Neural progenitor cell (in vitro differentiated cells): Measurements from ENCODE around the gene SCN1B. TPM values are rescaled to one million over a fixed set of nuclear protein-coding genes. Genes with fewer than 3 reads are reported as not detected.

ENCODE experiments used
- DNase-seq: peaks from one replicate; pipeline ENCODE4 v3.0.0-alpha.2; 2016; ENCODE audit warnings: low spot score
- H2AFZ ChIP-seq: fragments of 200-600 bp; sonication (generic); replicated peaks from 2 replicates; pipeline ENCODE4 v1.6.1; 2016; ENCODE audit warnings: antibody characterized with exemption
- H3F3A ChIP-seq: fragments of 200-600 bp; sonication (generic); 2 replicates; pipeline ENCODE4 v1.6.1; 2016; ENCODE audit warnings: antibody characterized with exemption, low read depth
- H3K27ac ChIP-seq: fragments of 200-600 bp; sonication (generic); 2 replicates; pipeline ENCODE4 v1.5.1; 2016; ENCODE audit warnings: mild to moderate bottlenecking
- H3K27me3 ChIP-seq: fragments of 200-600 bp; sonication (generic); 2 replicates; pipeline ENCODE4 v1.6.1; 2016; ENCODE audit warnings: mild to moderate bottlenecking, moderate library complexity
- H3K36me3 ChIP-seq: fragments of 200-600 bp; sonication (generic); 2 replicates; pipeline ENCODE4 v1.5.1; 2016
- H3K4me1 ChIP-seq: fragments of 200-600 bp; sonication (generic); 2 replicates; pipeline ENCODE4 v1.6.1; 2016; ENCODE audit warnings: mixed run types
- H3K4me2 ChIP-seq: fragments of 200-600 bp; sonication (generic); 2 replicates; pipeline ENCODE4 v1.6.1; 2016
- H3K4me3 ChIP-seq: fragments of 200-600 bp; sonication (generic); 2 replicates; pipeline ENCODE4 v1.5.1; 2016
- H3K79me2 ChIP-seq: fragments of 200-600 bp; sonication (generic); 2 replicates; pipeline ENCODE4 v1.6.1; 2016; ENCODE audit warnings: low read depth
- H3K9ac ChIP-seq: fragments of 200-600 bp; sonication (generic); 2 replicates; pipeline ENCODE4 v1.6.1; 2016
- H3K9me3 ChIP-seq: fragments of 200-600 bp; sonication (generic); 2 replicates; pipeline ENCODE4 v1.5.1; 2016; ENCODE audit warnings: low read depth
- H4K20me1 ChIP-seq: fragments of 200-600 bp; sonication (generic); 2 replicates; pipeline ENCODE4 v1.6.1; 2016; ENCODE audit warnings: low read depth
- H3K27ac Mint-ChIP-seq: 3 replicates; pipeline ENCODE4 v1.8.0; 2021; ENCODE audit warnings: mixed read lengths
- H3K27me3 Mint-ChIP-seq: 2 replicates; pipeline ENCODE4 v1.8.0; 2022; ENCODE audit warnings: low read depth, mild to moderate bottlenecking, inconsistent platforms, moderate library complexity, mixed read lengths; ENCODE audit not compliant: insufficient read depth
- H3K36me3 Mint-ChIP-seq: 3 replicates; pipeline ENCODE4 v1.8.0; 2021; ENCODE audit warnings: mixed read lengths
- H3K4me1 Mint-ChIP-seq: 3 replicates; pipeline ENCODE4 v1.8.0; 2021; ENCODE audit warnings: mixed read lengths
- H3K4me3 Mint-ChIP-seq: 3 replicates; pipeline ENCODE4 v1.8.0; 2021; ENCODE audit warnings: mild to moderate bottlenecking, moderate library complexity, mixed read lengths
- H3K9me3 Mint-ChIP-seq: 3 replicates; pipeline ENCODE4 v1.8.0; 2020; ENCODE audit warnings: mixed read lengths
- CTCF ChIP-seq: fragments of 200-600 bp; sonication (generic); IDR thresholded peaks from 2 replicates; pipeline ENCODE4 v1.5.1; 2017; ENCODE audit warnings: antibody characterized with exemption, mild to moderate bottlenecking
- EZH2 ChIP-seq: fragments of 200-600 bp; sonication (generic); IDR thresholded peaks from 2 replicates; pipeline ENCODE4 v1.6.1; 2017; ENCODE audit warnings: antibody characterized with exemption, mild to moderate bottlenecking, moderate library complexity
- EZH2phosphoT487 ChIP-seq: fragments of 200-600 bp; sonication (generic); IDR thresholded peaks from 2 replicates; pipeline ENCODE4 v1.6.1; 2017; ENCODE audit warnings: antibody characterized with exemption
- total RNA-seq: library from RNA; depleted of rRNA; stranded (reverse); fragments of >200 nt; gene quantifications from 2 replicates; pipeline ENCODE4 v1.2.3, GENCODE V29; 2015; ENCODE audit warnings: low replicate concordance

SCN1B gene
- total RNA-seq, 1 donor from 2014 or later, result 2.2 TPM

GRCh38 chr19:35017507-35017906 is 12.8 kb upstream of the SCN1B start:
- peaks cover 13% of the 10 kb centered on the region for H3K27me3 Mint-ChIP-seq
- DNase-seq, result no peak
- H3K27ac ChIP-seq, result no peak overlapping the region
- H3K4me1 Mint-ChIP-seq, result no peaks in the 10 kb centered on the region
- no peaks in the 10 kb centered on the region for H4K20me1 ChIP-seq
- no peaks in the 10 kb centered on the region for H3K27me3 ChIP-seq
- H3K4me1 ChIP-seq, result no peaks in the 10 kb centered on the region
- no peak overlapping the region for H2AFZ ChIP-seq
- no peak overlapping the region for H3K4me3 Mint-ChIP-seq
- no peak overlapping the region for H3K27ac Mint-ChIP-seq
- no peak overlapping the region for H3K4me3 ChIP-seq
- peaks cover 4% of the 10 kb centered on the region for H3F3A ChIP-seq
- H3K36me3 ChIP-seq, result no peaks in the 10 kb centered on the region
- no peaks in the 10 kb centered on the region for H3K9me3 ChIP-seq
- H3K9ac ChIP-seq, result no peak overlapping the region
- no peak overlapping the region for H3K4me2 ChIP-seq
- no peaks in the 10 kb centered on the region for H3K79me2 ChIP-seq
- H3K36me3 Mint-ChIP-seq, result peaks cover 34% of the 10 kb centered on the region
- TF ChIP-seq EZH2phosphoT487, result no peak
- TF ChIP-seq CTCF, result no peak
- no peak for TF ChIP-seq EZH2
- H3K9me3 Mint-ChIP-seq, result no peaks in the 10 kb centered on the region

- no peaks in the 10 kb centered on the region for H3K79me2 ChIP-seq
- H3K27ac Mint-ChIP-seq, result no peak overlapping the region
- no peaks in the 10 kb centered on the region for H4K20me1 ChIP-seq
- H3K9me3 ChIP-seq, result no peaks in the 10 kb centered on the region
- H3K27me3 Mint-ChIP-seq, result peaks cover 14% of the 10 kb centered on the region
- DNase-seq, result no peak
- H3K9ac ChIP-seq, result no peak overlapping the region
- no peak for TF ChIP-seq CTCF
- no peak for TF ChIP-seq EZH2
- TF ChIP-seq EZH2phosphoT487, result no peak
- H3K27ac ChIP-seq, result no peak overlapping the region
- no peaks in the 10 kb centered on the region for H3K36me3 ChIP-seq
- H2AFZ ChIP-seq, result no peak overlapping the region
- no peak overlapping the region for H3K4me2 ChIP-seq
- H3K4me3 Mint-ChIP-seq, result no peak overlapping the region
- H3K27me3 ChIP-seq, result no peaks in the 10 kb centered on the region
- no peak overlapping the region for H3K4me3 ChIP-seq
- H3F3A ChIP-seq, result no peaks in the 10 kb centered on the region
- H3K4me1 ChIP-seq, result no peaks in the 10 kb centered on the region
- H3K9me3 Mint-ChIP-seq, result no peaks in the 10 kb centered on the region
- no peaks in the 10 kb centered on the region for H3K4me1 Mint-ChIP-seq
- H3K36me3 Mint-ChIP-seq, result peaks cover 34% of the 10 kb centered on the region
Measured at GRCh38 chr19:35018379-35018778, 11.9 kb upstream of the SCN1B start.

- Histone ChIP-seq H3K79me2 (no peaks in the 10 kb centered on the region), H3F3A (no peaks in the 10 kb centered on the region), H3K4me1 (no peaks in the 10 kb centered on the region), H3K27ac (no peak overlapping the region), H3K9ac (no peak overlapping the region), H3K36me3 (no peaks in the 10 kb centered on the region), H3K27me3 (no peaks in the 10 kb centered on the region), H4K20me1 (no peaks in the 10 kb centered on the region), H3K4me2 (no peak overlapping the region), H3K9me3 (no peaks in the 10 kb centered on the region), H3K4me3 (no peak overlapping the region), H2AFZ (no peak overlapping the region)
- TF ChIP-seq CTCF (no peak), EZH2phosphoT487 (no peak), EZH2 (no peak)
- Mint-ChIP-seq H3K4me1 (no peaks in the 10 kb centered on the region), H3K9me3 (no peaks in the 10 kb centered on the region), H3K36me3 (peaks cover 34% of the 10 kb centered on the region), H3K27ac (no peak overlapping the region), H3K4me3 (no peak overlapping the region), H3K27me3 (peaks cover 12% of the 10 kb centered on the region)
- no peak for DNase-seq
Measured at GRCh38 chr19:35019144-35019543, 11.1 kb upstream of the SCN1B start.
